Amniotic epithelial cell (primary cell): ENCODE measurements around the gene ZDHHC11.
"Not testable (repeated sequence)": the region's sequence is repeated elsewhere in the genome, so short reads cannot be mapped to it uniquely, and the experiment has no call there.

Experiments used
- DNase-seq: peaks from one replicate; pipeline ENCODE4 v3.0.0-alpha.2; 2010; ENCODE audit warnings: low read depth

Gene ZDHHC11

DNA sequence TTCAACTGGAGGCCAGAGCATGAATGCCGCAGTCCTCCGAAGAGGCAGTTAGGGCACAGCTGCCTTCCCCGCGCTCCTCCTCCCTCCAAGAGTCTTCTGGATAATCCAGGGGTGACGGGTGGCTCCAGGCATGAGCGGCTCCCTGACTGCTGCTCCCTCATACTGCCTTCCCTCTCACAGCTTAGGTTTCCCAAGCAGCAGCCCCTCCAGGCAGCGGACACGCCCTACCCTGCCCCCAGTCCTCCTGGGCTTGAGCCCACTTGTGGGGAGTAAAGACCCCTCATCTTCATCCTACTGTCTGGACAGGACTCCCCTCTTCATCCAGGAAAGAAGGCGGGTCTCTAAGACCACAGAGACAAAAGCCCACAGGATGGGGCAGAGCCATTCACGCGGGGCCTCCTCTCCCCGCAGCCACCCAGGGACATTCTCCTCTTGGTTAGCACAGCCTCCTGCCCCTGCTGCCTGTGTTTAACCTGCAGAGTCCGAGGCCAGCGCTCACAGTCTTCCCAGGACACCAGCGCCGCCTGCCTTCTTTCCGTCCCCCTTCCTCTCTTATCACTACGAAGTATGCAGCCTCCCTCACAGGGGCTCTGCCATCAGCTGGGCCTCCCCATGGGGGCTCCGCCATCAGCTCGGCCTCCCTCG, 5.6 kb downstream of the ZDHHC11 start:
- DNase-seq: not testable (repeated sequence)

DNA sequence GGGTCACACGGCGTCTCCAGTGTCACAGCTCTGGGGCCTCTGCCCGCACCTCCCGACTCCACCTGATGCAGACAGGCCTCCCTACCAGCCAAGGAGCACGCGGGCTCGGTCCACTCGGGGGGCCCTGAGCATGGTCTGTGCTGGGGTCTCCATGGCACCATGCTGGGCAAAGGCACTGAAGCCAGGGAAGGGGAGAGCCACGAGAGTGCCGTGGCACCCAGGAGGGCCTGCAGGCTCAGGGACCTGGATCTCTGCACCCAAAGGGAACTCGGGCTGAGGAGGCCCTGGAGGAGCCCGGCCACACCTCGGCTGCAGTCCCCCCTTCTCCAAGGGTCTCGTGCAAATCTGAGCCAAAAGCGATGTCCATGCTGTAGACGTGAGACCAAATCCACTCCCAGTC, 6.4 kb downstream of the ZDHHC11 start:
- DNase-seq: not testable (repeated sequence)

DNA sequence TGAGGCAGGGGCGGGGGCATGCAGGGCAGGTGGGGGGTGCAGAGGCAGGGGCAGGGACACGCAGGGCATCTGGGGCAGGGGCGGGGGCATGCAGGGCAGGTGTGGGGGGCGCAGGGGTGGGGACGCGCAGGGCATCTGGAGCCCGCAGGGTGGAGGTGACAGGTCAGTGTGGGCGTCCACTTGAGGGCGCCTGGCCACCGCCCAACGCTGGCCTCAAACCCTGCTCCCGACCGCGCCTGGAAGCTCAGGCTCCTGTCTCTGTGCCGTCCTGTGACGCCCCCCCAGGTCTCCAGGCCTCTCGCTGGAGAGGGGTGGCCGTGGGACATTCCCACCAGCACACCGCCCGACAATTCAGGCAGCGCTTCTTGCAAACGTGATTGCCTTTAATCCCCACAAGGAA, 6.9 kb downstream of the ZDHHC11 start:
- DNase-seq: not testable (repeated sequence)

DNA sequence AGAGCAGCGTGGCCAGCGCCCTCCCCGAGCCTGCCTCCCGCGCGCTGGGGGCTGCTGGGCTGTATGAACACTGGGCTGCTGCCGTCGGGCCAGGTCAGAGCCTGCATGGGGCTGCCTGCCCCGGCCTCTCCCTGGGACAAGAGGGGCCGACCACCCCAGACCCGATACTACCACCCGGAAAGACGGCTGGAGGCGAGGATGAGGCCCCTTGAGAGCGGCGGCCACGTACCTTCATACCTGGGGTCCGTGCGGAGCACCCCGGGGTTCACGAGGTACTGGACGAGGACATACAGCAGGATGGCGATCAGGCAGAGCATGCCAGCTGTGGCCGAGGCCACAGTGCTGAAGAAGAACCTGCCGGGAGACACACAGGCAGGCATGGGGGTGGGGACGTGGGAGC, 7.4 kb downstream of the ZDHHC11 start:
- not testable (repeated sequence) for DNase-seq

DNA sequence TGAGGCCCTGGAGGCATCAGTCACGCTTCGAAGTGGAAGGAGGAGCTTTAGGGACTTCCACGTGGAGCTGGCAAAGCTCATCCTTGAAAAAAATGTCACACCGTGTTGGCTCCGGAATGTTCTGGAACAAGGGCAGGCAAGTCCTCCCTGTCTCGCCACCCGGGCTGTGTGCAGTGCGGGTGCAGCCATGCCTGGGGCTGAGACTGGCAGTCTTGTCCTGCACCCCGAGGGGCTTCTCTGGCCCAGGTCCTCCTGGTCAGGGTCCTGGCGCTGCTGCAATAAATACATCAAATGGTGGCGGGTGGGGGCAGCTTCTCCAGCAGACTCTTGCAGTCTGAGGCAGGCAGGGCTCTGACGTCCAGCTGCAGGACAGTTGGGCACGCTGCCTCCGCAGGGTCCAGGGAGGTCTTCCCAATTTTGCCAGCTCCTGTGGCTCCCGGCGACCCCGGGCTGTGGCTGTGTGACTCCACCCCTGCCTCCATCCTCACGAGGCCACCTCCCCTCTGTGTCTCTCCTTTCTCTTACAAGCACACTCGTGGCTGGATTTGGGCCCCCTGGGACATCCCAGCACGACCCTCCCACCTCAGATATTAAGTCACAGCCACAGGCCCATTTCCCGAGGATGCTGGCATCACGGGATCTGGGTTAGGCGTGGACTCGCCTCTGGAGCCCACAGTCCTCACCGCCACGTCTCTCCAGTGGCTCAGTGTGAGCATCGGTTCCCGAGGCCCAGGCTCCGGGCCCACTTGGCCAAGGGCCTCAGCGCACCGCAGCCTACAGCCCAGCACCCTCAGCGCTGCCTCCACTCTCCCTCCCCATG, 8.2 kb downstream of the ZDHHC11 start:
- DNase-seq: not testable (repeated sequence)

DNA sequence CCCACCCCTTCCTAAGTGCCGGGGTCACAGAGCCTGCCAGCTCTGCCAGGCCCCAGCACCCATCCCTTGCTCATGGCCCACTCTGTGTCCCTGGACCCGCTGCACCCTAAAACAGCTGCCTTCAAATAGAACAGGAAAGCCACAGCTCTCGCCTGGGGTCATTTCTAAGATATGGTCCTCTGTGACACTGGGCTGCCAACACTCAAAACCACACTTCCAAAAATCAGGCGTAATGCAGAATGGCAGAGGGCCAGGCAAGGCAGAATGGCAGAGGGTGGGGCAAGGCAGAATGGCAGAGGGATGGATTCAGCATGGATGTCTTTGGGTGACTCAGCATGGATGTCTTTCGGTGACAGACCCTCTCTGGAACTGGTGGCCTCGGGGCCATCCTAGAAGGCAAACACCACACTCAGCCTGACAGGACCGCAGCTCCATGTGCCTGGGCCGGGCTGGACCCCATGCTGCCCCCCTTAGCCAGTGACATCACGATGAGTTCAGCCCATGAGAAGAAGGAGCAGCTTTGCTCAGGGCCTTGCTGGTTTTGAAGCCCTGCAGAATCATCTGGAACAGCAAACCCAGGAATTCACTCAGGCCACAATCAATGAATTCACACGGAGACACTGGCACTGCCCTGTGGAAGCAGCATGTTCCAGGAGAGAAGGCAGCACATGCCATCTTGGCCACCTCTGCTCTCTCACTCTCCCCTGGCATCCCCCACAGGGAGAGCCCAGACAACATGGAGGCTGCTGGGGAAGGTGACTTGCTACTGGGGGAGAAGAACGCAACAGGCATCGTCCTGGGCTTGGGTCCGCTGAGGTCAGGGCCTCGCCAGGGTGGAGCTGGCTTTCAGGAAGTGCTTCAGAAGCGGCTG, 9.0 kb downstream of the ZDHHC11 start:
- not testable (repeated sequence) for DNase-seq

DNA sequence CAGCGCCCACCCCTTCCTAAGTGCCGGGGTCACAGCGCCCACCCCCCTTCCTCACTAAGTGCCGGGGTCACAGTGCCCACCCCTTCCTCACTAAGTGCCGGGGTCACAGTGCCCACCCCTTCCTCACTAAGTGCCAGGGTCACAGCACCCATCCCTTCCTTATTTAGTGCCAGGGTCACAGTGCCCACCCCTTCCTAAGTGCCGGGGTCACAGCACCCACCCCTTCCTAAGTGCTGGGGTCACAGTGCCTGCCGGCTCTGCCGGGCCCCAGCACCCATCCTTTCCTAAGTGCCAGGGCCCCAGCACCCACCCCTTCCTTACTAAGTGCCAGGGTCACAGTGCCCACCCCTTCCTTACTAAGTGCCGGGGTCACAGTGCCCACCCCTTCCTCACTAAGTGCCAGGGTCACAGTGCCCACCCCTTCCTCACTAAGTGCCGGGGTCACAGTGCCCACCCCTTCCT, 9.8 kb downstream of the ZDHHC11 start:
- DNase-seq: not testable (repeated sequence)

DNA sequence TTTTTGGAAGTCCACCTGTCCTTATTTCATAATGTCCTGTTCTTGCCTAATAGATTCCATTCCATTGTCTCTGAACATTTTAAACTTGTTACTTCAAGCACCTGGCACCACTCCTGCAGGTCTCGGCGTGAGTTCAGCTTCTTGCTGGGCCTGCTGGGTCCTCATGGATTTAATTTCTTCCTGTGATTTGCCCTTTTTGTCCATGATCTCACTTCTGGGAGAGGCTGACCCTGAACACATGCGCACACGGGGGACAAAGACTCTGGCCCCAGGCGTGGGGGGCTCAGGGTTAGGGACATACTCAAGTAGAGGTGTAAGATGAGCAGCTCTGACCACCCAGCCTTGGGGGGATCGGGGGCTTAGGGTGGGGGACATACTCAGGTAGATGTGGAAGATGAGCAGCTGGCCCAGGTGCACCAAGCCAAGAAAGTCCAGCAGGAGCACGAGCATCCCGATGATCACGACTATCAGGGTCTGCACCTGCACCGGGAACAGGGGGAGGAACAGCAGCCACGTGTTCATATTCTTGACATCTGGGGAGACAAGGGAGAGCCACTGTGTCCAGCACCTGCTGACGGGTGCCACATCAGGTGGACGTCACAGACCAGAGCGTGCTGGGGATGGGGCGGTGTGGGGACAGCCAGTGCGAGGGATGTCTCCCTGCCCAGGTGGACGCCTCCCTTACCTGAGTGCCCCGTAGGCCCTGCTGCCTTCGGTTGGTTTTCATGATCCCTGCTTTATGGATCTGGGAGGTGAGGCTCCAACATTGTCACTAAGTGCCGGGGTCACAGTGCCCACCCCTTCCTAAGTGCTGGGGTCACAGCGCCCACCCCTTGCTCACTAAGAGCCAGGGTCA, 10.4 kb downstream of the ZDHHC11 start:
- not testable (repeated sequence) for DNase-seq

DNA sequence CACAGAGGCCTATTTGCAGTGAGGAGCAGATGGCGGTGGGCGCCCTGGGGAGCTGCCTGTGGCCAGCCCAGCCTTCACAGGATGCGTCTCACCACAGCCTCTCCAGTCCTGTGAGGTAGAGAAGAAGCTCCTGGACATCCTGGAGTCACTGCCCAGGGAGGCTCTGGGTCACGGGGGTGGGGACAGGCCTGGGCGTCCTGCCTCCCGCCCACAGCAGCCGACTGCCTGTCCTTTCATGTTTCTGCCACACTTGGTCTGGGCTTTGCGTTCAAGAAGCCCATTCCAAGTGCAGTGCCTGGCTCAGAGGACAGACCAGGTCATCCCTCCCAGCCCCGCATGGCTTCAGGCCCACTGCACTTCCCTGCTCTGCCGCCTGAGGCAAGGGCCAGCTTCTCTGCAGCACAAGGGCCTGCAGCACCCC, 12.3 kb downstream of the ZDHHC11 start:
- DNase-seq: not testable (repeated sequence)

DNA sequence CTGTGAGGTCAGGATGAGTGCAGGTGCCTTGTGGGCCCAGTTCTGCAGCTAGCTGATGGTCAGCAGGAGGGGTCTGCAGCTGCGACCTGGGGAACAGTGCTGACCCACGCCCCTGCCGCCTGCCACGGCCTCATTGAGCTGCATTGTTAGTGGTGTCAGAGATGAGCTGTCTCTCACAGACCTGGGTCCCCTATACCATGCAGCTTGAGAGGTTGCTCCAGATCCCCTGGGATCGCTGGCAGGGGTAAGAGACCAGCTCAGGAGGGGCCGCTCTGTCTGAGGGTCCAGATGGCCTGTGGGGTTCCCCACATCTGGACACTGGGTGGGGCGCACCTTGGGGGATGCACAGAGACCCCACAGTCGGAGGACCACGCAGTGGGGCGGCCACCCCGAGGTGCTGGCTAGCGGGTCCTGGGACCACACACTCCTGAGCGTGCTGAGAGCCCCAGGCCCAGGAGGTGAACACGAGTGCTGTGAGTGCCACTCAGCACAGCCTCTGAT, 13.1 kb downstream of the ZDHHC11 start:
- DNase-seq: not testable (repeated sequence)

DNA sequence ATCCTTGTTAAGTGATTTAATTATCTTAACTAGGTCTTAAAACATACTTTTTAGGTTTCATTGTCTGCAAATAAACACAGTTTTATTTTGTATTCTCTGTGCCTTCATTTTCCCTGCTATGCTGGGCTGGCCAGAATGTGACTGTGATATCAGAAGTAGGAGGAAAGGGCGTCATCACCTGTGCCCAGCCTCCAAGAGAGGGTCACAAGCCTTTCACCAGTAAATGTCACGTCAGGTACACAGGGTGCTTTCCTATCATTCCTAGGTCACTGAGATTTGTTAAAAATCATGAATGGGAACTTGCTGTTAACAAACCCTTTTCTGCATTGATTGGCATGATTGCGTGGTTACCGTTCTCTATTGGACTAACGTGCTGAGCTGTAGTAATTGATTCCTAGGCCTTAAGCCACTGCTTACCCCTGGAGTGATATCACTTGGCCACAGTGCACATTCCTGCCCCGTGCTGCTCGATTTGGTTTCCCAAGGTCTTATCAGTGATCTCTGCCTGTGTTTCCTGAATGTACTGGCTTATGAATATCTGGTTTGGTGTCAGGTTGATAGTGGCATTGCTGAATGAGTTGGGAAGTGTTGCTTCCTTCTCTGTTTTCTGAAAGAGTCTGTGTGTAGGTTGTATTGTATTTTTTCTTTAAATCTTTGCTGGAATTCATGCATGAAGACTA, 14.7 kb downstream of the ZDHHC11 start:
- DNase-seq: peak; percentile 10

DNA sequence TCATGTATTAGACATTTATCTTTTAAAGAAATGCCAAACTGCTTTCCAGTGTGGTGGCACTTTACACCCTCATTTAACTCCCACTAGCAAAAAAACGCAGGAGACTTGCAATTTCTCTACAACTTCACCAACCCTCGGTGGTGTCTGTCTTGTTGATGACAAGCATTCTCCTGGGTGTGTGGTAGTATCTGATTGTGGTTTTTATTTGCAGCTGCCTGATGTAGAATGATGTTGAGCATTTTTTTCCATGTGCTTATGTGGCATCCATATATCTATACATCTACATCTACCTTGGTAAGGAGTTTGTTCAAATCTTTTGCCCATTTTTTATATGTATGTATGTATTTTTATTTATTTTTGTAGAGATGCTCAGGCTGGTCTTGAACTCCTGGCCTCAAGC, 16.8 kb downstream of the ZDHHC11 start:
- not testable (repeated sequence) for DNase-seq

DNA sequence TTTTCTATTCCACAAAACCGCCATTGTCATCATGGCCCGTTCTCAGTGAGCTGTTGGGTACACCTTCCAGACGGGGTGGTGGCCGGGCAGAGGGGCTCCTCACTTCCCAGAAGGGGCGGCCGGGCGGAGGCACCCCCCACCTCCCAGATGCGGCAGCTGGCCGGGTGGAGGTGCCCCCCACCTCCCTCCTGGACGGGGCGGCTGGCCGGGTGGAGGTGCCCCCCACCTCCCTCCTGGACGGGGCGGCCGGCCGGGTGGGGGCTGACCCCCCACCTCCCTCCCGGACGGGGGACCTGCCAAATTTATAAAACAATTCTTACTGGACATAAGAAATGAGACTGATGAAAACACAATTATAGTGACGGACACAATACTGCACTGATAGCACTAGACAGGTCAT, 22.6 kb downstream of the ZDHHC11 start:
- not testable (repeated sequence) for DNase-seq

DNA sequence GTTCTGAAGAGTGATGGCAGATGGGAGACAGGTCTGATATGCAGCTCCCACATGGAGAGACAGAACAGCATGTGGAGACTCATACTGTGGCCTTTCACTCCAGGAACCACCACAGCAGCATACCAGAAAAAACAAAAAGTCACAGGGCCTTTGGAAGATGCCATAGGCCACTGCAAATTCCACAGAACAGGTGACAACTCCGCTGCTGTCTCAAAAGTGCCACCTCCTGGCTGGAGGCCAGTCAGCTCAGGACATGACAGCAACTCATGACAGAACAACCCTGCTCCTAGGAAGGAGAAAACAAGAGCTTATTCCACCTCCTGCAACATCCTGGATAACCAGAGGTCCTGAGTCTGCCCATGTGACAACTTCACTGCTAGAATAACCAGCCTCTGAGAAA, 25.2 kb downstream of the ZDHHC11 start:
- DNase-seq: not testable (repeated sequence)

DNA sequence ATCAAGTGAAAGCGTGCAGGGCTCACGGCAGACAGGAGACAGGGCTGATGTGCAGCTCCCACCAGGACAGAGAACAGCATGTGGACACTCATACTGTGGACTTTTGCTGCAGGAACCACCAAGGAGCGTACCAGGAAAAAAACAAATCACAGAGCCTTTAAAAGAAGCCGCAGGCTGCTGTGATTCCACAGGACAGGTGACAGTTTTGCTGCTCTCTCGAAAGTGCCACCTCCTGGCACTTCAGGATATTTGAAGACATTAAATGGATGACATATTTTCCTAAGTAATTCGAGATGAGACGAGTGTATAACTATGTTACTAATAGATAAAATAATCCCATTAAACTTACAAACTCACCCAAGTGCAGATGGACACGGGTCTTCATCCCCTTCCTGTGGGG, 29.3 kb downstream of the ZDHHC11 start:
- no peak for DNase-seq

DNA sequence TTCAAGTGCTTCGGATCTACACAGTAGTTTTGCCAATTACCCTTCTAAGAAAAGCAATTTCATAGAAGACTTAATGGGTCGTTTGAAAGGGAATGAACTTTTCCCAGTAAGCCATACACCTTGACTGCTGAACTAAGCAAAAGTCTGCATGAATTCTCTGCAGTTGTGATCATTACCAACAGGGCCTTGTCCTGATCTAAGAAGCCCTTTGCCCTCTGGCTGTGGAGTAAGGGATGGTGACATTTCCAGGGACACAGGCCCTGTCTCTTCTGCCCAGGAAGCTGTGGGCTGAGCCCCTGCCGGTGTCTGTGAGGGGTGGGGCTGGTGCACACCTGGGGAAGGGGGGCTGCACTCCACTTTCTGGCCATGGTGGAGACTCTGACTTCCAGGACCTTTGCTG, 30.5 kb downstream of the ZDHHC11 start:
- no peak for DNase-seq

DNA sequence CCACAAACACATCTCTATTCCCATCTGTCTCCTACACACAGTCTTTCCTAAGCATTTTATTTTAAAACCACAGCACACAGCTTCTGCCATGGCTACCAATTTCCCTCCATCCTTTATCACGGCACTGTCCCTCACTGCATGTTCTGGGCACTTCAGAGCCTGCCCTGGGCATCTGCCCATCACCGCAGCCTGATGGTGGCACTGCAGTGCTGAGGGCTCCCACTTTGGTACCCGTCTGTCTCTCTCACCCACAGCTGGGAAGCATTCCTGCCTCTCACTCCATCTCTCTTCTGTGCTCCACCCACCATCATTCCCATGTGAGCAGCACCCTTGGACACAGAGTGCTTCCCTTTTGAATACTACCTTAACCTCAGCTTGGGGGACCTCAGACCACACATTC, 31.7 kb downstream of the ZDHHC11 start:
- DNase-seq: no peak

DNA sequence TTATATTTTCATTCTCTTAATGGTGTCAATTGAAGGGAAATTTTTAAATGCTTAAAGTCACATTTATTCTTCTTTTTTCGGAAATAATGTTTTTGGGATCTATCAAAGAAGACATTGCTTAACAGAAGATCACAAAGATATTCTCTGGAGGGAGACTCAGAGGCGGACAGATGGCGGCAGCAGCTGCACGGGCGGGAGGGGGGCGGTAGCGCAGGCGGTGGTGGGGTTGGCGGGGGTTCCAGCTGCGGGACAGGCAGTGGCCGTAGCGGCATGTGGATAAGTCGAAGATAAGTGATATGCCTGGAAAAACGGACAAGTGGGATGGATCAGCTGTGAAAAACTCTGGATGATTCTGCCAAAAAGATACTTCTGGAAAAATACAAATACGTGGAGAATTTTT, 34.6 kb downstream of the ZDHHC11 start:
- no peak for DNase-seq

DNA sequence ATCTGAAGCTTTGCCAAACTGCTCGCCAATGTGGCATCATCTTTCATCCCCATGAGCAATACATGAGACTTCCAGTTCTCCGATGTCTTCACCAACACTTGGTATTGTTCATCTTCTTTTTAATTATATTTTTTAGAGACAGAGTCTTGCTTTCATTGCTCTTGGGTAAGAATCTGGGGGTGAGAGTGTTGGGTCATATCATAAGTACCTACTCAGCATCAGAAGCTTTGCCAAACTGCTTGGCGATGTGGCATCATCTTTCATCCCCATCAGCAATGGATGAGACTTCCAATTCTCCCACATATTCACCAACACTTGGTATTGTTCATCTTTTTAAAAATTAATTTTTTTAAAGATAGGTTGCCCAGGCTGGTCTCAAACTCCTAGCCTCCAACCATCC, 35.3 kb downstream of the ZDHHC11 start:
- DNase-seq: no peak

DNA sequence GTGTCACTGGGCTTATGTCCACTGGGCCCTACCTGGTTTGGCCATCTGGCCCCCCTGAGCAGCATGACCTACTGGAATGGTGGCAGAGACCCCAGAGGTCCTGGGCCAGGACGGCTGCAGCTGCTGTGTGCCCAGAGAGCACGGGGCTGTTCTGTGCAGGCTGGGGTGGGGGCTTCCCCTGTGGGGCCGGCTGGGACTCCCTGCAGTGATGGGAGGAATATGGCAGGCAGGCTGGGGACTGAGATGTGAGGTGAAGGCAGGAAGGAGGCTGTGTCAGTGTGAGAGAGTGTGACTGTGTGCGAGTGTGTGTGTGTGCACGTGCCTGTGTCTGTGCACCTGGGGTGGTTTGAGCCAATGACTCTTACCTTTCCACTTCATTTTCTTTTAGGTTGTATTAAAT, 37.2 kb downstream of the ZDHHC11 start:
- not testable (repeated sequence) for DNase-seq

DNA sequence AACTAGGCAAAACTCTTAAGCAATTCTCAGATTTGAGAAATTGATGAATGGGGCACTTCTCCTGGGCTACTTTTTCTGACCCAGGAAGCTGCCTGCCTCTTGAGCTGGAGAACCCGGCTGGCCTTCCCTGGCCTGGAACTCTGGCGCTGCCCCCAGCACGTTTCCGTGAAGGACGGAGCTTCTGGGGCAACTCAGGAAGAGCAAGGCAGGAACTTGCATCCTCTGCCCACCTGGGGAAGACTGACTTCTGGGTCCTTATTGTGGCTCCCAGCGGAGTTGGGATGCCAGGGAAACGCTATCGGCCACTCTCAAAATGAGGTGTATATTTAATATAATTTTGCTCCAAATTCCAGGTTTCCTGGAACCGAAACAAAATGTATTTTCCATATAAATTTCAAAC, 39.4 kb downstream of the ZDHHC11 start:
- DNase-seq: peak; percentile 1
